Nephron (organoid): ENCODE results near the gene C19orf12.

Experiments
- H3K27ac Mint-ChIP-seq, 3 experiments: 2 replicates each; pipeline ENCODE4 v1.8.0; 2020; ENCODE audit warnings: mixed read lengths in 3 of 3, mild to moderate bottlenecking in 2 of 3, moderate library complexity in 1 of 3
- H3K27me3 Mint-ChIP-seq: 2 replicates; pipeline ENCODE4 v1.8.0; 2021; ENCODE audit warnings: low read depth, mild to moderate bottlenecking, moderate library complexity, mixed read lengths
- H3K36me3 Mint-ChIP-seq: 2 replicates; pipeline ENCODE4 v1.8.0; 2020; ENCODE audit warnings: low read depth, mixed read lengths
- H3K4me1 Mint-ChIP-seq: 2 replicates; pipeline ENCODE4 v1.8.0; 2020; ENCODE audit warnings: mixed read lengths
- H3K4me3 Mint-ChIP-seq, 3 experiments: 2 replicates each; pipeline ENCODE4 v1.8.0; 2020; ENCODE audit warnings: mild to moderate bottlenecking in 3 of 3, mixed read lengths in 3 of 3, moderate library complexity in 2 of 3
- H3K9me3 Mint-ChIP-seq: 2 replicates; pipeline ENCODE4 v1.8.0; 2020; ENCODE audit warnings: mixed read lengths
- CTCF ChIP-seq, 3 experiments: fragments of 200-600 bp; sonication (generic); IDR thresholded peaks; one replicate each; pipeline ENCODE4 v1.5.0; 2021; ENCODE audit warnings: antibody characterized with exemption in 3 of 3; ENCODE audit not compliant: unreplicated experiment in 3 of 3

C19orf12 gene

GRCh38 chr19:29662278-29662603 lies 52.8 kb downstream of the C19orf12 start:
- Mint-ChIP-seq H3K36me3 (no peaks in the 10 kb centered on the region), H3K4me3 (peak overlapping the region in 2 of 3 experiments; percentile 45 to 47), H3K4me1 (peaks cover 38% of the 10 kb centered on the region), H3K27me3 (peaks cover 19% of the 10 kb centered on the region), H3K27ac (peak overlapping the region; percentile 74 to 87 (median 87)), H3K9me3 (peaks cover 2% of the 10 kb centered on the region)
- no peak for TF ChIP-seq CTCF (IDR thresholded peaks at IDR 0.05; ENCODE audit: unreplicated experiment in 3 of 3)

- Mint-ChIP-seq H3K36me3 (no peaks in the 10 kb centered on the region), H3K27me3 (peaks cover 16% of the 10 kb centered on the region), H3K27ac (peak overlapping the region; percentile 27 to 57 (median 54)), H3K4me1 (peaks cover 29% of the 10 kb centered on the region), H3K9me3 (peaks cover 2% of the 10 kb centered on the region), H3K4me3 (peak overlapping the region in 1 of 3 experiments; percentile 12)
- TF ChIP-seq CTCF (IDR thresholded peaks at IDR 0.05; ENCODE audit: unreplicated experiment in 3 of 3): no peak
These were observed 54.2 kb downstream of the C19orf12 start for GRCh38 chr19:29660835-29661234.

- no peak for TF ChIP-seq CTCF (IDR thresholded peaks at IDR 0.05; ENCODE audit: unreplicated experiment in 3 of 3)
- no peaks in the 10 kb centered on the region for H3K36me3 Mint-ChIP-seq
- H3K4me1 Mint-ChIP-seq: peaks cover 23% of the 10 kb centered on the region
- H3K27me3 Mint-ChIP-seq: peaks cover 14% of the 10 kb centered on the region
- peaks cover 4% of the 10 kb centered on the region for H3K9me3 Mint-ChIP-seq
- H3K4me3 Mint-ChIP-seq: no peak overlapping the region
- H3K27ac Mint-ChIP-seq: no peak overlapping the region
These were observed 56.7 kb downstream of the C19orf12 start for GRCh38 chr19:29658221-29658991.

- TF ChIP-seq CTCF (IDR thresholded peaks at IDR 0.05; ENCODE audit: unreplicated experiment in 3 of 3): no peak
- H3K4me1 Mint-ChIP-seq: peaks cover 2% of the 10 kb centered on the region
- peaks cover 21% of the 10 kb centered on the region for H3K27me3 Mint-ChIP-seq
- H3K9me3 Mint-ChIP-seq: peaks cover 4% of the 10 kb centered on the region
- H3K27ac Mint-ChIP-seq: no peak overlapping the region
- no peaks in the 10 kb centered on the region for H3K36me3 Mint-ChIP-seq
- H3K4me3 Mint-ChIP-seq: no peak overlapping the region
These were observed 59.3 kb downstream of the C19orf12 start for GRCh38 chr19:29655648-29656335.

GRCh38 chr19:29653398-29653797 lies 61.7 kb downstream of the C19orf12 start:
- no peak overlapping the region for H3K27ac Mint-ChIP-seq
- peaks cover 3% of the 10 kb centered on the region for H3K9me3 Mint-ChIP-seq

More at GRCh38 chr19:29653398-29653797, 61.7 kb downstream of the C19orf12 start:
- no peak for TF ChIP-seq CTCF (IDR thresholded peaks at IDR 0.05; ENCODE audit: unreplicated experiment in 3 of 3)
- no peaks in the 10 kb centered on the region for H3K4me1 Mint-ChIP-seq
- H3K27me3 Mint-ChIP-seq: peaks cover 27% of the 10 kb centered on the region
- H3K36me3 Mint-ChIP-seq: no peaks in the 10 kb centered on the region
- no peak overlapping the region for H3K4me3 Mint-ChIP-seq
